Epithelial cell of esophagus (primary cell): ENCODE data around the gene FCN1.

ENCODE experiments used
- DNase-seq: peaks from one replicate; pipeline ENCODE4 v3.0.0; 2010; ENCODE audit warnings: low read depth
- H3K4me3 ChIP-seq: 2 replicates; pipeline ENCODE4 v1.5.1; 2011; ENCODE audit warnings: mild to moderate bottlenecking, low read length, control low read depth
- CTCF ChIP-seq: IDR thresholded peaks from 2 replicates; pipeline ENCODE4 v1.5.1; 2011; ENCODE audit warnings: low read depth, mild to moderate bottlenecking, low read length, control low read depth, inconsistent platforms; ENCODE audit not compliant: insufficient read depth; ENCODE audit errors: missing control alignments

FCN1 gene

GRCh38 chr9:134930398-134930797 is 12.7 kb upstream of the FCN1 start:
- no peak for DNase-seq
- no peak overlapping the region for H3K4me3 ChIP-seq
- TF ChIP-seq CTCF, result no peak

GRCh38 chr9:134929193-134930158 is 11.8 kb upstream of the FCN1 start:
- DNase-seq, result no peak
- no peak for TF ChIP-seq CTCF
- no peak overlapping the region for H3K4me3 ChIP-seq

- no peak overlapping the region for H3K4me3 ChIP-seq
- DNase-seq, result no peak
- TF ChIP-seq CTCF, result no peak
Measured at GRCh38 chr9:134928436-134929192, 10.9 kb upstream of the FCN1 start.

GRCh38 chr9:134925011-134925511 is 7.3 kb upstream of the FCN1 start:
- no peak overlapping the region for H3K4me3 ChIP-seq
- TF ChIP-seq CTCF, result no peak
- no peak for DNase-seq

- no peak for TF ChIP-seq CTCF
- no peak overlapping the region for H3K4me3 ChIP-seq
- no peak for DNase-seq
Measured at GRCh38 chr9:134923466-134923865, 5.8 kb upstream of the FCN1 start.

GRCh38 chr9:134922932-134923240 is 5.2 kb upstream of the FCN1 start:
- no peak overlapping the region for H3K4me3 ChIP-seq
- no peak for TF ChIP-seq CTCF
- DNase-seq, result no peak
